Vagina (tissue), 2 donors: ENCODE results near the gene CLEC9A.

ENCODE experiments used
- POLR2A ChIP-seq, 2 donors: fragments of 450-650 bp; IDR thresholded peaks; one replicate each; pipeline ENCODE4 v1.6.1; 2017; ENCODE audit warnings: antibody characterized with exemption in 2 of 2, mild to moderate bottlenecking in 2 of 2, moderate library complexity in 2 of 2
- POLR2AphosphoS5 ChIP-seq, 2 donors: sonication (generic); formaldehyde crosslinking; IDR thresholded peaks; one replicate each; pipeline ENCODE4 v1.9.0; 2017; ENCODE audit warnings: antibody characterized with exemption in 2 of 2, mild to moderate bottlenecking in 2 of 2, low read depth in 1 of 2; ENCODE audit not compliant: insufficient read depth in 1 of 2
- TF ChIP-seq, protein P1 (sequence below), 3 experiments: fragments of 450-650 bp in 2 of 3; fragments of 200-600 bp in 1 of 3; sonication (generic) in 1 of 3; IDR thresholded peaks; one replicate each; pipeline ENCODE4 v1.5.1; 2017 to 2019; ENCODE audit warnings: antibody characterized with exemption in 3 of 3, mild to moderate bottlenecking in 2 of 3, moderate library complexity in 2 of 3

DNA sequence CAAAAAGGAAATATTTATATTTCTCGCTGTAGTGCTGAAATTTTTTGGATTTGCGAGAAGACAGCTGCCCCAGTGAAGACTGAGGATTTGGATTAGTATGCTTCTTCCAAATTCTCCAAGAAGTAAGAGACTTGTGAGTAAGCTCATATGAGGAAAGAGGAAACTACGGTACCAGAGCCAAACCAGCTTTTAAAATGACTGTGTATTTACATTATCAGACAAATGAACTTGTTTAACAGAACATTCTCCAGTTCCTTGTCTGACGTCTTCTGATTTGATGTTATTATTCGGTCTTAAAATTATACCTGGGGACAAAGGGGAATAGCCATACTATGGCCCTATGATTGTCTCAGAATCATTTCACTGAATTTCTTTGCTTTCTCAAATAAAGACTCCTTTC is 12.1 kb upstream of the CLEC9A start:
- TF ChIP-seq, protein P1, sequence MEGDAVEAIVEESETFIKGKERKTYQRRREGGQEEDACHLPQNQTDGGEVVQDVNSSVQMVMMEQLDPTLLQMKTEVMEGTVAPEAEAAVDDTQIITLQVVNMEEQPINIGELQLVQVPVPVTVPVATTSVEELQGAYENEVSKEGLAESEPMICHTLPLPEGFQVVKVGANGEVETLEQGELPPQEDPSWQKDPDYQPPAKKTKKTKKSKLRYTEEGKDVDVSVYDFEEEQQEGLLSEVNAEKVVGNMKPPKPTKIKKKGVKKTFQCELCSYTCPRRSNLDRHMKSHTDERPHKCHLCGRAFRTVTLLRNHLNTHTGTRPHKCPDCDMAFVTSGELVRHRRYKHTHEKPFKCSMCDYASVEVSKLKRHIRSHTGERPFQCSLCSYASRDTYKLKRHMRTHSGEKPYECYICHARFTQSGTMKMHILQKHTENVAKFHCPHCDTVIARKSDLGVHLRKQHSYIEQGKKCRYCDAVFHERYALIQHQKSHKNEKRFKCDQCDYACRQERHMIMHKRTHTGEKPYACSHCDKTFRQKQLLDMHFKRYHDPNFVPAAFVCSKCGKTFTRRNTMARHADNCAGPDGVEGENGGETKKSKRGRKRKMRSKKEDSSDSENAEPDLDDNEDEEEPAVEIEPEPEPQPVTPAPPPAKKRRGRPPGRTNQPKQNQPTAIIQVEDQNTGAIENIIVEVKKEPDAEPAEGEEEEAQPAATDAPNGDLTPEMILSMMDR (IDR thresholded peaks at IDR 0.05), result no peak
- TF ChIP-seq POLR2A (IDR thresholded peaks at IDR 0.05) (no peak), POLR2AphosphoS5 (IDR thresholded peaks at IDR 0.05; ENCODE audit: insufficient read depth in 1 of 2, low read depth in 1 of 2) (no peak)
